Airway epithelial cell (primary cell): ENCODE measurements around the gene FZR1. TPM values are rescaled to one million over a fixed set of nuclear protein-coding genes. Genes with fewer than 3 reads are reported as not detected.

Experiments
- total RNA-seq: library from RNA; depleted of rRNA; stranded (reverse); fragments of >200 nt; gene quantifications from 2 replicates; pipeline ENCODE4 v1.2.3, GENCODE V29; 2015

Gene FZR1
- 27.1 and 41.8 TPM in 2 replicates for total RNA-seq

GRCh38 chr19:3505598-3506383 lies at the start of gene FZR1:
TSS of gene FZR1 (plus strand) at chr19:3506311. CDS start at chr19:3522990, 16,679 bp downstream.

GRCh38 chr19:3480383-3481091 lies 25.6 kb upstream of the FZR1 start, which contains the start of gene SMIM24:
TSS of gene SMIM24 (minus strand) at chr19:3480525. CDS start at chr19:3480463, 62 bp downstream.

GRCh38 chr19:3483226-3483628 lies 22.9 kb upstream of the FZR1 start, which contains the start of gene SMIM44:
TSS of gene SMIM44 (minus strand) at chr19:3483441. CDS start at chr19:3483403, 38 bp downstream.

DNA sequence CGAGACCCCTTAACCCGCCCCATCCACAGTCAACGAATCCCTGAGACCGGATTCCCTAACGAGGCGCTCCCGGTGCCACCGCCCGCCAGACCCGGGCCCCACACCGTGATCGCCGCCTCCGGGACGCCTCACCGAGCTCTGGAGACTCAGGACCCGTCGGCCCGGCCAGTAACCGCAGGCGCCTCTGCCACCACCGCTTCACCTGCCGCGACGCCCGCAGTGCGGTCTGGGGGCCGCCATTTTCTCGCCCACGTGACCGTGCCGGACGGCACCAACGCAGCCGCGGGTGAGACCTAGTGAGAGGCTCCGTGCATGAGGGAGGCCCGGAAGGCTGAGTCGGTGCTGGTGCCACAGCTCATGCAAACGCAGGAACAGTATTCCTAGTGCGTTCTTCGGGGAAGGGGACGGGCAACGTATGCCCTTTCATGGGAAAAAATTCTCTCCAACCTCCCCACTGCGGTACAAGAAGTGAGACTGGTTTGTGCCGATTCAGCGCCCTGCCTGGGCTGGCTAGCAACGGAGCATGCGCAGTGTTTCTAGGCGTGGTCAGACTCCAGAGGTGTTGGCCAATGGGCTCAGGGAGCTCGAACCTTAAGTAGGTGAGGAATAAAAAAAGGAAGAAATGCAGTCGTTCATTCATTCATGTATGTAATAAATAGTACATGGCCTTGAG lies 5.5 kb upstream of the FZR1 start, which contains the start of gene DOHH:
Gene DOHH, minus strand, starts transcription at position 246 of the 673 bp plus-strand sequence. CDS start 3,860 bp downstream, outside the sequence.

DNA sequence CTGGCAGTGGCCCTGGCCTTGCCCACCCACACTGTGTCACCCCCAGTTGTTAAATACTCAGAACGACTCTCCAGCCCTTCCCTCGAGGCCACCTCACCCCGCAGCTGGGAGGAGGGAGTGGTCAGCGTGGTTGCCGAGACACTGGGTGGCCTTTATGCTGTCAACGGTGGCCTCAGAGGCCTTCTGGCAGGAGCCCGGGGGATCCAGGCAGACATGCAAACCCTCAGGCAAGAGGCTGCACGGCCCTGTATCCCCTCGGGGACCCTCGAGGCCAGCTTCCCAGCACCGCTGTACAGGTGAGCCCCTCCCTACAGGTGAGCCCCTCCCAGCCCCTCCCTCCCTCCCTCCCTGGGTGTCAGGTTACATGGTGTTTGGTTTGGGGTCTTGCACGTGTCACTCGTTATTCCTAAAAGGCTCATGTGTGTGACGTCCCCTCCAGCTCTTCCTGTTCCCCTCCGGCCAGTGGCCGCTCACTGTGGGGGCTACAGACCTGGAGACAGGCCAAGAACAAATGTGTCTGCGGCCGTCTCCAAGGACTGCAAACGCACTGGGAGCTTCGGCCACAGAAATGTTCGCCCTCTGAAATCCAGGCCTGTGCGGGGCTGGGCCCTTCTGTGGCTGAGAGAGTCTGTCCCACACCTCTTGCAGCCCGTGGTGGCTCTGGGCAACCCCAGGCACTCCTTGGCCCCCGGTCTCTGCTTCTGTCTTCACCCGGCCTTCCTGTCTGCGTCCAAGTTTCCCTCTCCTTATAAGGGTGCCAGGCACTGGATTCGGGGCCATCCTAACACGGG lies 33.0 kb downstream of the FZR1 start, which contains the start of gene TEKTIP1:
Gene TEKTIP1, plus strand, starts transcription at position 210 of the 791 bp plus-strand sequence. Its CDS starts 4 bp downstream, at position 214.

GRCh38 chr19:3557461-3558248 lies 51.5 kb downstream of the FZR1 start, which contains the start of gene MFSD12:
TSS of gene MFSD12 (minus strand) at chr19:3557586. CDS start at chr19:3557403, 183 bp downstream.

GRCh38 chr19:3572855-3573161 lies 66.7 kb downstream of the FZR1 start, which contains the start of gene HMG20B:
TSS of gene HMG20B (plus strand) at chr19:3572944. CDS start at chr19:3573310, 366 bp downstream.

GRCh38 chr19:3585301-3586126 lies 79.4 kb downstream of the FZR1 start, which contains the start of gene GIPC3:
TSS of gene GIPC3 (plus strand) at chr19:3585478. CDS start at chr19:3585598, 120 bp downstream.

Other genes with a start within 250 kb of the FZR1 start
- gene NFIC, start 139.7 kb upstream of the FZR1 start, total RNA-seq = 21.4 and 34.8 TPM in 2 replicates
- gene SMIM24, start 25.8 kb upstream of the FZR1 start, total RNA-seq = 0.14 TPM in 1 of 2 replicates, not detected in the other
- not detected in 2 replicates for gene SMIM44, start 22.9 kb upstream of the FZR1 start, total RNA-seq
- 31.2 and 31.5 TPM in 2 replicates for gene DOHH, start 5.6 kb upstream of the FZR1 start, total RNA-seq
- not detected in 2 replicates for gene TEKTIP1, start 32.9 kb downstream of the FZR1 start, total RNA-seq
- 76.9 and 84.6 TPM in 2 replicates for gene MFSD12, start 51.3 kb downstream of the FZR1 start, total RNA-seq
- 114 and 132 TPM in 2 replicates for gene HMG20B, start 66.6 kb downstream of the FZR1 start, total RNA-seq
- gene GIPC3, start 79.2 kb downstream of the FZR1 start, total RNA-seq = not detected in 2 replicates
- gene TBXA2R, start 100.6 kb downstream of the FZR1 start, total RNA-seq = 0.49 TPM in 1 of 2 replicates, not detected in the other
- 31.7 and 37.0 TPM in 2 replicates for gene CACTIN, start 120.5 kb downstream of the FZR1 start, total RNA-seq
- gene PIP5K1C, start 194.2 kb downstream of the FZR1 start, total RNA-seq = 10.8 and 16.0 TPM in 2 replicates
- gene TJP3, start 202.1 kb downstream of the FZR1 start, total RNA-seq = 7.5 and 10.6 TPM in 2 replicates